GM23338 (cell line): ENCODE results near the gene ZFP36. TPM values are rescaled to one million over a fixed set of nuclear protein-coding genes. Genes with fewer than 3 reads are reported as not detected.

Source experiments
- ATAC-seq: fragments of 200-7000 bp; cut with Tn5 transposase; 3 replicates; pipeline ENCODE4 v1.9.1; 2020
- DNase-seq: peaks from one replicate; pipeline ENCODE4 v3.0.0-alpha.2; 2015; ENCODE audit warnings: low spot score
- H2AFZ ChIP-seq: fragments of 200-600 bp; sonication (generic); 2 replicates; pipeline ENCODE4 v1.8.0; 2016; ENCODE audit warnings: antibody characterized with exemption, mild to moderate bottlenecking, moderate library complexity
- H3F3A ChIP-seq: fragments of 200-600 bp; sonication (generic); replicated peaks from 2 replicates; pipeline ENCODE4 v1.8.0; 2017; ENCODE audit warnings: antibody characterized with exemption, mixed run types, low read depth
- H3K27ac ChIP-seq: fragments of 200-600 bp; sonication (generic); 2 replicates; pipeline ENCODE4 v1.6.1; 2016; ENCODE audit warnings: low read depth
- H3K27me3 ChIP-seq: fragments of 200-600 bp; sonication (generic); 2 replicates; pipeline ENCODE4 v1.8.0; 2016; ENCODE audit warnings: mild to moderate bottlenecking, mixed run types, moderate library complexity; ENCODE audit not compliant: insufficient read depth
- H3K36me3 ChIP-seq: fragments of 200-600 bp; sonication (generic); 2 replicates; pipeline ENCODE4 v1.8.0; 2016; ENCODE audit warnings: mild to moderate bottlenecking; ENCODE audit not compliant: insufficient read depth
- H3K4me1 ChIP-seq: fragments of 200-600 bp; sonication (generic); 2 replicates; pipeline ENCODE4 v1.8.0; 2016; ENCODE audit warnings: mild to moderate bottlenecking, moderate library complexity; ENCODE audit not compliant: insufficient read depth
- H3K4me2 ChIP-seq: fragments of 200-600 bp; sonication (generic); 2 replicates; pipeline ENCODE4 v1.7.1; 2017; ENCODE audit warnings: mixed run types
- H3K4me3 ChIP-seq: fragments of 200-600 bp; sonication (generic); 2 replicates; pipeline ENCODE4 v1.6.1; 2016; ENCODE audit warnings: mixed run types
- H3K79me2 ChIP-seq: fragments of 200-600 bp; sonication (generic); replicated peaks from 2 replicates; pipeline ENCODE4 v1.8.0; 2017; ENCODE audit warnings: mild to moderate bottlenecking; ENCODE audit not compliant: insufficient read depth
- H3K9me2 ChIP-seq: fragments of 200-600 bp; sonication (generic); 2 replicates; pipeline ENCODE4 v1.8.0; 2017; ENCODE audit not compliant: insufficient read depth
- H4K20me1 ChIP-seq: fragments of 200-600 bp; sonication (generic); replicated peaks from 2 replicates; pipeline ENCODE4 v1.8.0; 2017; ENCODE audit warnings: mild to moderate bottlenecking; ENCODE audit not compliant: insufficient read depth
- H3K27ac Mint-ChIP-seq: 2 replicates; pipeline ENCODE4 v1.8.0; 2020; ENCODE audit warnings: inconsistent platforms, mild to moderate bottlenecking, moderate library complexity, mixed read lengths
- H3K27me3 Mint-ChIP-seq: 3 replicates; pipeline ENCODE4 v1.8.0; 2022; ENCODE audit warnings: low read depth, mild to moderate bottlenecking, moderate library complexity, mixed read lengths, inconsistent platforms; ENCODE audit not compliant: insufficient read depth, poor library complexity
- H3K36me3 Mint-ChIP-seq: 3 replicates; pipeline ENCODE4 v1.8.0; 2021; ENCODE audit warnings: low read depth, mild to moderate bottlenecking, inconsistent platforms, moderate library complexity, mixed read lengths
- H3K4me1 Mint-ChIP-seq: 3 replicates; pipeline ENCODE4 v1.8.0; 2020; ENCODE audit warnings: mild to moderate bottlenecking, inconsistent platforms, mixed read lengths
- H3K4me3 Mint-ChIP-seq: 3 replicates; pipeline ENCODE4 v1.8.0; 2021; ENCODE audit warnings: moderate library complexity, mild to moderate bottlenecking, inconsistent platforms, mixed read lengths
- H3K9me3 Mint-ChIP-seq: 3 replicates; pipeline ENCODE4 v1.8.0; 2020; ENCODE audit warnings: moderate library complexity, mild to moderate bottlenecking, inconsistent platforms, mixed read lengths
- EZH2 ChIP-seq: fragments of 200-600 bp; sonication (generic); IDR thresholded peaks from one replicate; pipeline ENCODE4 v1.8.0; 2017; ENCODE audit warnings: antibody characterized with exemption, mild to moderate bottlenecking, low read depth; ENCODE audit not compliant: unreplicated experiment
- EZH2phosphoT487 ChIP-seq: fragments of 200-600 bp; sonication (generic); IDR thresholded peaks from one replicate; pipeline ENCODE4 v1.8.1; 2018; ENCODE audit warnings: antibody characterized with exemption; ENCODE audit not compliant: unreplicated experiment
- JUNB ChIP-seq: IDR thresholded peaks from one replicate; pipeline ENCODE4 v1.6.1; 2016; ENCODE audit warnings: antibody characterized with exemption; ENCODE audit not compliant: unreplicated experiment
- NANOG ChIP-seq: IDR thresholded peaks from 2 replicates; pipeline ENCODE4 v1.6.1; 2016; ENCODE audit warnings: antibody characterized with exemption, borderline replicate concordance
- POLR2AphosphoS5 ChIP-seq: IDR thresholded peaks from 2 replicates; pipeline ENCODE4 v1.6.1; 2016; ENCODE audit warnings: antibody characterized with exemption, low read depth
- STAT1 ChIP-seq: IDR thresholded peaks from one replicate; pipeline ENCODE4 v1.6.1; 2016; ENCODE audit warnings: antibody characterized with exemption; ENCODE audit not compliant: unreplicated experiment
- ZNF114 ChIP-seq: fragments of 250-450 bp; sonication (Bioruptor Pico); IDR thresholded peaks from 2 replicates; pipeline ENCODE4 v1.5.0; 2020; ENCODE audit warnings: mild to moderate bottlenecking, moderate library complexity
- ZNF462 ChIP-seq: fragments of 250-450 bp; sonication (Bioruptor Pico); IDR thresholded peaks from 2 replicates; pipeline ENCODE4 v1.5.0; 2020; ENCODE audit warnings: mild to moderate bottlenecking, moderate library complexity
- polyA plus RNA-seq: library from polyadenylated mRNA; unstranded; fragments of >200 nt; fragmentation: Nextera tagmentation; extraction: Ambion mirVana; gene quantifications from 2 replicates; pipeline ENCODE4 v1.2.1, GENCODE V29; 2016
- total RNA-seq: library from RNA; depleted of rRNA; stranded (reverse); fragments of >200 nt; shearing (Covaris generic); gene quantifications from 2 replicates; pipeline ENCODE4 v1.2.3, GENCODE V29; 2014

The ZFP36 gene
- total and polyA plus RNA-seq, 2 experiments from 2014 or later: 9.5 to 27.5 TPM

- TF ChIP-seq ZNF462 (no peak), POLR2AphosphoS5 (no peak), STAT1 (no peak)
These were observed 24.6 kb upstream of the ZFP36 start (continued) for GRCh38 chr19:39381910-39382611.

GRCh38 chr19:39382991-39383828 lies 23.4 kb upstream of the ZFP36 start:
- peaks cover 22% of the 10 kb centered on the region for H4K20me1 ChIP-seq
- Mint-ChIP-seq H3K9me3 (no peaks in the 10 kb centered on the region), H3K36me3 (peaks cover 84% of the 10 kb centered on the region), H3K27ac (no peak overlapping the region), H3K27me3 (peaks cover 19% of the 10 kb centered on the region), H3K4me3 (no peak overlapping the region), H3K4me1 (peaks cover 11% of the 10 kb centered on the region)
- peaks cover 10% of the 10 kb centered on the region; the same call in 1 of the 2 replicates for H3F3A ChIP-seq
- H3K36me3 ChIP-seq: peaks cover 27% of the 10 kb centered on the region
- H3K4me3 ChIP-seq: no peak overlapping the region
- H3K27me3 ChIP-seq: no peaks in the 10 kb centered on the region
- ATAC-seq (no peak), DNase-seq (no peak)
- no peak overlapping the region for H3K27ac ChIP-seq
- H3K79me2 ChIP-seq: no peaks in the 10 kb centered on the region
- H3K9me2 ChIP-seq: no peaks in the 10 kb centered on the region
- no peak overlapping the region for H2AFZ ChIP-seq
- H3K4me1 ChIP-seq: peaks cover 6% of the 10 kb centered on the region; the same call in 1 of the 2 replicates
- H3K4me2 ChIP-seq: no peak overlapping the region
- TF ChIP-seq STAT1 (no peak), NANOG (no peak), ZNF114 (no peak), EZH2phosphoT487 (no peak), ZNF462 (no peak), EZH2 (no peak), JUNB (no peak)
